T-cell (primary cell): ENCODE results near the gene ZGRF1. TPM values are rescaled to one million over a fixed set of nuclear protein-coding genes. Genes with fewer than 3 reads are reported as not detected.

Source experiments
- ATAC-seq, 4 experiments: fragments of 200-7000 bp in 3 of 4; fragments of 150-1000 bp in 1 of 4; cut with Tn5 transposase; replicated peaks in 1 of 4; 1 replicate in 3 of 4; 2 replicates in 1 of 4; pipeline ENCODE4 v1.10.0; 2021; ENCODE audit warnings: moderate library complexity in 3 of 4, mild to moderate bottlenecking in 2 of 4, moderate number of reproducible peaks in 1 of 4
- CTCF ChIA-PET, 2 donors: fragments of 300-600 bp; sonication (Branson Sonifier 250); formaldehyde crosslinking; loops; one replicate each; lab custom pipeline; 2022; ENCODE audit warnings: antibody characterized with exemption in 2 of 2; lab: Charles Lee
- POLR2A ChIA-PET, 2 donors: fragments of 300-600 bp; sonication (Branson Sonifier 250); formaldehyde crosslinking; loops; one replicate each; lab custom pipeline; 2022; ENCODE audit warnings: antibody characterized with exemption in 2 of 2; lab: Charles Lee
- DNase-seq, 35 experiments: peaks; one replicate each; pipeline versions ENCODE4 v3.0.0 to v3.0.0-alpha.2; 2013 to 2023
- H3K27ac ChIP-seq: one replicate; pipeline ENCODE4 v1.5.1; 2013; ENCODE audit warnings: low read length
- H3K27me3 ChIP-seq, 2 experiments: replicated peaks in 1 of 2; 1 replicate in 1 of 2; 2 replicates in 1 of 2; pipeline versions ENCODE4 v1.6.1 to v1.7.0; 2013; ENCODE audit warnings: low read length in 1 of 2, mixed read lengths in 1 of 2; ENCODE audit not compliant: control insufficient read depth in 2 of 2, insufficient read depth in 2 of 2; ENCODE audit errors: extremely low read depth in 1 of 2
- H3K36me3 ChIP-seq, 2 donors: 1 replicate in 1 of 2; 2 replicates in 1 of 2; pipeline versions ENCODE4 v1.6.1 to v1.7.0; 2013; ENCODE audit warnings: low read length in 1 of 2; ENCODE audit not compliant: control insufficient read depth in 2 of 2, insufficient read depth in 1 of 2; ENCODE audit errors: extremely low read depth in 1 of 2
- H3K4me1 ChIP-seq, 2 experiments: 1 replicate in 1 of 2; 2 replicates in 1 of 2; pipeline versions ENCODE4 v1.6.1 to v1.7.0; 2013; ENCODE audit warnings: low read length in 2 of 2, mixed read lengths in 1 of 2; ENCODE audit not compliant: insufficient read depth in 2 of 2, control insufficient read depth in 1 of 2; ENCODE audit errors: extremely low read depth in 1 of 2
- H3K4me3 ChIP-seq, 2 donors: 1 replicate in 1 of 2; 2 replicates in 1 of 2; pipeline versions ENCODE4 v1.5.1 to v1.7.0; 2013; ENCODE audit warnings: mild to moderate bottlenecking in 2 of 2, low read length in 1 of 2, moderate library complexity in 1 of 2; ENCODE audit not compliant: control insufficient read depth in 1 of 2; ENCODE audit errors: extremely low read depth in 1 of 2
- H3K9me3 ChIP-seq: 2 replicates; pipeline ENCODE4 v1.7.0; 2013
- H3K27ac Mint-ChIP-seq, 2 donors: one replicate each; pipeline ENCODE4 v1.8.0; 2020 to 2021; ENCODE audit warnings: mild to moderate bottlenecking in 2 of 2, mixed read lengths in 2 of 2
- H3K27me3 Mint-ChIP-seq, 2 donors: one replicate each; pipeline ENCODE4 v1.8.0; 2021 to 2022; ENCODE audit warnings: mixed read lengths in 2 of 2
- H3K36me3 Mint-ChIP-seq: one replicate; pipeline ENCODE4 v1.8.0; 2021; ENCODE audit warnings: mixed read lengths
- H3K4me1 Mint-ChIP-seq, 3 donors: one replicate each; pipeline ENCODE4 v1.8.0; 2020 to 2022; ENCODE audit warnings: mixed read lengths in 3 of 3, mild to moderate bottlenecking in 1 of 3
- H3K4me3 Mint-ChIP-seq, 3 donors: one replicate each; pipeline ENCODE4 v1.8.0; 2020 to 2022; ENCODE audit warnings: mild to moderate bottlenecking in 3 of 3, mixed read lengths in 3 of 3, moderate library complexity in 3 of 3
- H3K9me3 Mint-ChIP-seq, 3 donors: one replicate each; pipeline ENCODE4 v1.8.0; 2020 to 2022; ENCODE audit warnings: mixed read lengths in 3 of 3
- WGBS: methylation state at CpG from one replicate; pipeline ENCODE4 v1.1.5; 2013; ENCODE audit warnings: missing lambda C conversion rate; ENCODE audit not compliant: insufficient coverage; 5-methylcytosine and 5-hydroxymethylcytosine counted together
- total RNA-seq, 35 experiments: library from RNA in 6 of 35; stranded (reverse) in 6 of 35; fragments of 120-200 nt in 1 of 35; gene quantifications; one replicate each; pipeline versions ENCODE4 v1.2.1 to v1.2.4 and lab custom pipeline; 2013 to 2026

The ZGRF1 gene
- total RNA-seq, 5 donors from 2014 or later (not counting 1 experiment from before 2014, with no cell fraction given): 7.0 to 11.1 (median 7.9) TPM

- no peaks in the 10 kb centered on the region for H3K9me3 ChIP-seq
- no peaks in the 10 kb centered on the region for H3K4me1 Mint-ChIP-seq
- DNase-seq: no peak
- no peaks in the 10 kb centered on the region for H3K9me3 Mint-ChIP-seq
- ChIA-PET CTCF (interaction anchor here in 1 of 2 donors (0.6 kb wide), 1 partner anchor 1860 kb away, joined by 3 read pairs; no protein-coding TSS in a partner anchor), POLR2A (interaction anchor here in 1 of 2 donors (0.6 kb wide), 1 partner anchor 416 kb away, joined by 5 read pairs; no protein-coding TSS in a partner anchor)
- H3K27ac Mint-ChIP-seq: peak overlapping the region in 1 of 2 donors; percentile 36
- H3K36me3 ChIP-seq: no peaks in the 10 kb centered on the region
- peaks cover 20 to 25% of the 10 kb centered on the region in 2 donors for H3K27me3 Mint-ChIP-seq
- H3K27ac ChIP-seq: no peak overlapping the region
- no peaks in the 10 kb centered on the region for H3K4me1 ChIP-seq
- H3K4me3 ChIP-seq: no peak overlapping the region
- no peaks in the 10 kb centered on the region for H3K36me3 Mint-ChIP-seq
- H3K27me3 ChIP-seq: peaks cover 0 to 17% of the 10 kb centered on the region in 2 experiments
- H3K4me3 Mint-ChIP-seq: no peak overlapping the region
- WGBS: 79% methylated on average over 2 of the region's 3 CpGs
- no peak for ATAC-seq
These were observed 104.4 kb downstream of the ZGRF1 start for GRCh38 chr4:112532267-112532666.

- no peaks in the 10 kb centered on the region for H3K4me1 Mint-ChIP-seq
- H3K4me3 Mint-ChIP-seq: no peak overlapping the region
- no peaks in the 10 kb centered on the region for H3K36me3 Mint-ChIP-seq
- no peaks in the 10 kb centered on the region for H3K4me1 ChIP-seq
- H3K4me3 ChIP-seq: no peak overlapping the region
- H3K27ac ChIP-seq: no peak overlapping the region
- no peaks in the 10 kb centered on the region for H3K9me3 Mint-ChIP-seq
- H3K36me3 ChIP-seq: no peaks in the 10 kb centered on the region
- WGBS: 0% methylated on average over 1 of the region's 1 CpG
- POLR2A ChIA-PET: interaction anchor here in 1 of 2 donors (1.0 kb wide), 1 partner anchor 43 kb away, joined by 3 read pairs; no protein-coding TSS in a partner anchor
- no peak overlapping the region for H3K27ac Mint-ChIP-seq
- no peaks in the 10 kb centered on the region for H3K9me3 ChIP-seq
- peaks cover 0 to 17% of the 10 kb centered on the region in 2 experiments for H3K27me3 ChIP-seq
- CTCF ChIA-PET: interaction anchor here in 1 of 2 donors (0.6 kb wide), 1 partner anchor 12 kb away, joined by 4 read pairs; no protein-coding TSS in a partner anchor
- DNase-seq (no peak), ATAC-seq (no peak)
- peaks cover 20 to 28% of the 10 kb centered on the region in 2 donors for H3K27me3 Mint-ChIP-seq
These were observed 105.6 kb downstream of the ZGRF1 start for GRCh38 chr4:112531146-112531545.

DNA sequence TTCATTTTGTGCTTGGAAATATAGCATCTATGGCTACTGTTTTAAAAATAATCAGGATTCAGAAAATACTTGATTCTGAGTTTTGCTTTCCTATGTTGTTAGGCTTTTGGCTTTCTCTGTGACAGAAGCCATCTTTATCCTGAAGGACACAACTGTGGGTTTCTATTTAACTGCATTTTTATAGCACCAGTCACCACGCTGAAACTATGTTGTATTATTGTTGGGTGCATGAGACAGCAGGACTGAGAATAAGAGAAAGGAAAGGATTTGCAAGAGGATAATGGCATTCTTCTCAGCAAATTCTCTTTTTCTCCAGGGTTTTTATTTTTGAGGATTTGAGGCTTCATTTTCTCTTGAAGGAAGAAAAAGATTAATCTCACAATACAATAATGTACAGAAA is 110.6 kb downstream of the ZGRF1 start:
- Mint-ChIP-seq H3K27me3 (peaks cover 37 to 51% of the 10 kb centered on the region in 2 donors), H3K36me3 (no peaks in the 10 kb centered on the region), H3K4me1 (peaks cover 15 to 26% (median 25%) of the 10 kb centered on the region in 3 donors), H3K4me3 (no peak overlapping the region), H3K27ac (no peak overlapping the region), H3K9me3 (no peaks in the 10 kb centered on the region)
- DNase-seq: no peak
- no peak overlapping the region for H3K27ac ChIP-seq
- 100% methylated on average over 1 of the region's 1 CpG for WGBS
- no peak for ATAC-seq
- no peaks in the 10 kb centered on the region for H3K9me3 ChIP-seq
- H3K4me1 ChIP-seq: peaks cover 7 to 24% of the 10 kb centered on the region in 2 experiments
- POLR2A ChIA-PET: no interaction called here
- H3K36me3 ChIP-seq: no peaks in the 10 kb centered on the region
- H3K27me3 ChIP-seq: peaks cover 21 to 40% of the 10 kb centered on the region in 2 experiments
- H3K4me3 ChIP-seq: no peak overlapping the region
- CTCF ChIA-PET: interaction anchor here (0.6 to 2.3 kb wide), 2 partner anchors 23 to 60 kb away, joined by 3 to 10 read pairs; no protein-coding TSS in a partner anchor

DNA sequence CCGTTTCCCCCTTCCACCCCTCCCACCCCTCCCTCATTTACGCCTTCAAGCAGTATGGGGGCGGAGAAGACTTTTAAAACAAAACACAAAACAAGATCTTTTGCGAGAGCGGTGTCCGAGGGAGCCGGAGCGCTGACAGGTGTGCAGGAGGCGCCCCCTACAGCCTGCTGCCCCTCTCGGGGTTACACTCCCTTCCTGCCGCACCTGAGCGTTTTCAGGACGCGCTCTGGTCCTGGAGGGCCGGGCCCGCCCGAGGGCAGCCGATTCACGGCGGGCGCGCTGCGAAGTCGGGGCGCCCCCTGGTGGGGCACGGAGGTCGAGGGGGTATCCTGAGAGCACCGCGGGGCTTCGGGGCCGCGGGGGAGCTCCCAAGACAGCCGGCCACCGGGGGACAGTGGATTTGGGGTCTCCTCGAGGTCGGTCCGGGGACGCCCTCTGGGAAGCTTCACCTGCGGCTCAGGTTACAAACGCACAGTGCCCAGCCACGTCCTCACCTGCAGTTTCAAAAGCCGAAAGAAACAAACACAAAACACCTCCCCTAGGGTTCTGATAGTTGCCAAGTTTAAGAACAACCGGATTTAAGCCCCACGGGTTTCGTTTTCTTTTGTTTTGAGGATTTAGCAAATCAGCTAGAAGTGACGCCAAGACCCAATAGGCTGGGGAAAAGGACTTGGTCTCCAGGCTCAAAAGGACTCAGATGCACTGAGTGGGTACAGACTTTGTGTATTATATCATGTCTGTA is 112.8 kb downstream of the ZGRF1 start:
- Mint-ChIP-seq H3K4me3 (peak overlapping the region; percentile 84 to 92 (median 87)), H3K36me3 (no peaks in the 10 kb centered on the region), H3K9me3 (peaks cover 0 to 6% (median 0%) of the 10 kb centered on the region in 3 donors), H3K27me3 (peaks cover 42 to 56% of the 10 kb centered on the region in 2 donors), H3K27ac (no peak overlapping the region), H3K4me1 (peaks cover 27 to 39% (median 38%) of the 10 kb centered on the region in 3 donors)
- Histone ChIP-seq H3K36me3 (no peaks in the 10 kb centered on the region), H3K4me3 (peak overlapping the region; percentile 39 to 75), H3K4me1 (peaks cover 7 to 32% of the 10 kb centered on the region in 2 experiments), H3K27me3 (peaks cover 30 to 42% of the 10 kb centered on the region in 2 experiments), H3K9me3 (peaks cover 2% of the 10 kb centered on the region), H3K27ac (no peak overlapping the region)
- ChIA-PET CTCF (interaction anchor here (0.5 to 2.9 kb wide), 15 partner anchors 12 to 429 kb away, joined by 3 to 10 read pairs (median 3); no protein-coding TSS in a partner anchor), POLR2A (interaction anchor here (0.5 to 1.3 kb wide), 3 partner anchors 27 to 574 kb away, joined by 3 read pairs; no protein-coding TSS in a partner anchor)
- peak; percentile 78 to 88 (median 84) for ATAC-seq
- WGBS: 2% methylated on average over 32 of the region's 46 CpGs
- DNase-seq: peak; percentile 26 to 82 (median 61)

DNA sequence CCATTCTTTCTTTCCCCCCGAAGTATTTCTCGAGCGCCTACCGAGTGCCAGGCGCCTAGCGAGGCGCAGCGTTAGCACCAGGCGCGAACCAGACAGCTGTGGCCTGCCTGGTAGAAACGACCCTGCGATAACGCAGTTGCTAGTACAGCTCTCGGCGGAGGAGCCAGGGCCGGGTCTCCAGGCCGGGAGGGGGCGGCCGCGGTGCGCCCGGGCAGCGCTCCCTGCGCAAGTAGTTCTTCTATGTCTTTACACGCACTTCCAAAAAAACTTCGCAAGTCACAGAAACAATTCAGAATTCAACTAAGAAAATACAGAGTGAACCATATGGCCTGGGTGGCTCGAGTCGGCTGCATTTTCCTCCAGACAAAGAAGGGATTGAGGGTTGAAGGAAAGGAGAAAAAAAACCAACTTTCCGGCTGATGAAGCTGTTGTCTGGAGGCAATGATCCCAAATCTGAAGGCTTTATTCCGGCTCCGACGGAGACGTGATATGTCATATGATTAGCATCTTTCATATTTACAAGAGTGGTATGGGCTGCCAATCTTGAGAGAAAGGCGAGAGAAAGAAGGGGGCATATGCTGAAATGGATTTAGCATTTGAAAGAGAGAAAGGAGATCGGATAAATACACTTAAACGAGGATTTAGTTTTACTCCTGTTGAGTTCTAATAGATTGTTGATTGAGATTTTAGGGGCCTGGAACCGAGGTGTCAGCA is 113.5 kb downstream of the ZGRF1 start:
- H3K9me3 ChIP-seq: peaks cover 2% of the 10 kb centered on the region
- H3K27me3 ChIP-seq: peaks cover 38 to 42% of the 10 kb centered on the region in 2 experiments
- peaks cover 49 to 64% of the 10 kb centered on the region in 2 donors for H3K27me3 Mint-ChIP-seq
- H3K36me3 ChIP-seq: no peaks in the 10 kb centered on the region
- H3K9me3 Mint-ChIP-seq: peaks cover 0 to 6% (median 0%) of the 10 kb centered on the region in 3 donors
- no peak overlapping the region for H3K27ac ChIP-seq
- peaks cover 7 to 32% of the 10 kb centered on the region in 2 experiments for H3K4me1 ChIP-seq
- ATAC-seq (peak in 3 of 4 experiments; percentile 46 to 63 (median 58)), DNase-seq (peak in 12 of 35 experiments; percentile 24 to 63 (median 39))
- H3K36me3 Mint-ChIP-seq: no peaks in the 10 kb centered on the region
- ChIA-PET POLR2A (interaction anchor here in 1 of 2 donors (0.6 kb wide), 1 partner anchor 27 kb away, joined by 3 read pairs; no protein-coding TSS in a partner anchor), CTCF (interaction anchor here (0.7 to 2.9 kb wide), 7 partner anchors 11 to 425 kb away, joined by 3 to 8 read pairs (median 3); no protein-coding TSS in a partner anchor)
- WGBS: 5% methylated on average over 24 of the region's 37 CpGs
- peaks cover 30 to 44% (median 43%) of the 10 kb centered on the region in 3 donors for H3K4me1 Mint-ChIP-seq
- peak overlapping the region in 1 of 2 donors; percentile 41 for H3K27ac Mint-ChIP-seq
- H3K4me3 Mint-ChIP-seq: peak overlapping the region; percentile 84 to 92 (median 87)
- H3K4me3 ChIP-seq: peak overlapping the region; percentile 39 to 75
